CD4-positive, alpha-beta T cell treated with Interleukin-12 subunit alpha and Interleukin-12 subunit beta, for 1 hour (primary cell): ENCODE measurements around the gene DHRS7B.
A peak's percentile ranks its signal among the peaks of the same experiment; 100 is the strongest.
"Not testable (repeated sequence)": the region's sequence is repeated elsewhere in the genome, so short reads cannot be mapped to it uniquely, and the experiment has no call there.

Experiments
- DNase-seq: peaks from one replicate; pipeline ENCODE4 v3.0.0-alpha.2; 2020

Gene DHRS7B, protein sequence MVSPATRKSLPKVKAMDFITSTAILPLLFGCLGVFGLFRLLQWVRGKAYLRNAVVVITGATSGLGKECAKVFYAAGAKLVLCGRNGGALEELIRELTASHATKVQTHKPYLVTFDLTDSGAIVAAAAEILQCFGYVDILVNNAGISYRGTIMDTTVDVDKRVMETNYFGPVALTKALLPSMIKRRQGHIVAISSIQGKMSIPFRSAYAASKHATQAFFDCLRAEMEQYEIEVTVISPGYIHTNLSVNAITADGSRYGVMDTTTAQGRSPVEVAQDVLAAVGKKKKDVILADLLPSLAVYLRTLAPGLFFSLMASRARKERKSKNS

DNA sequence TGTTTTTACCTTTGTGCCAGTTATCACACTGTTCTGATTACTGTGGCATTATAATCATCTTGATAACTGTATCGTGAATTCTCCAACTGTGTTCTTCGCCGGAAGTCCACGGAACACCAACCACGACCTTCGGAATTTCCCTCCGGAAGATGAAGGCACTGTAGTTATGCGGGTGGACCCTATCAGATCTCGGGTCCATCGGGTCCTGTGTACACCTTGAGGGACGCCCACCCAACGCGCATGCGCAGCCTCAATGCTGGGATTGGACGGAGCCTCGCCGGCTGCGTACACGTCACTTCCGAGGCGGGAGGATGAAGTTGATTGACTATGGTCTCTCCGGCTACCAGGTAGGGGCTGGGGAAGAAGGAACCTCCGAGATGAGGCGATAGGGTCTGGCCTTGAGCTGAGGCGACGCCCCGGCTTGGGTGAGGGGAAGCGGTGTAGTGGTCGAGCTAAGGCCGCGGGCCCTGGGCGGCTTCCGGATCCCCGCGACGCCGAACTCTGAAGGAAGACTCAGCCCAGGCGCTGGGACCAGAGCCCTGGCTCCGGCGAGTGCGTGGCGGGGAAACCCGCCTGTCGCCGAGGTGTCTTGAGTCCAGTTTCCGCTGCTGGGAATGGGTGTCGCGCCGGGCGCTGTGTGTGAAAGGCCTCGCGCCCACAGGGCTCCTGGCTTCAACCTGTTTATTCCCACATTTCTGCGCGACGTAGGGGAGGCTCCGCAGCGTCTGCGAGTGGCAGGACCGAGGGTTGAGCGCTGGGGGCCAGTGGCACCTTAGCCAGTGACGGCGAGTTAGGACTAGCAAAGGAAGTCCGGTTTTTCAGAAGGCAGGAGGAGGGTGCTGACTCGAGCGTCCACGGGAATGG is at the start of gene DHRS7B:
TSS of gene DHRS7B (plus strand) at position 320 of the 864 bp plus-strand sequence. CDS start at position 328, 8 bp downstream.
- peak; percentile 98 for DNase-seq

DNA sequence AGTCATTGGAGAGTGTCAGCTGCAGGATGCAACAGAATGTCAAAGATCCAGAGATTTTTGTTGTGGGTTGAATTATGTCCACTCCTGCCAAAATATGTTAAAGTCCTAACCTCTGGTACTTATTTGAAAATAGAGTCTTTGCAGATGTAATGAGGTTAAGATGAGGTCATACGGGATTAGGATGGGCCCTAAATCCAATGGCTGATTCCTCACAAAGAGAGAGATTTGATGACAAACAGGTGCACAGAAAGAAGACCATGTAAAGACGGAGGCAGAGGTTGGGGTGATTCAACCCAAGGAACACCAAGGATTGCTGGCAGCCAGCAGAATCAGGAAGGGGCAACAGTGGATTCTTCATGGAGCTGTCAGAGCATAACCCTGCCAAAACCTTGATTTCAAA is 49.5 kb upstream of the DHRS7B start:
- no peak for DNase-seq

- DNase-seq: no peak
Observed at GRCh38 chr17:21078016-21078780, 48.6 kb upstream of the DHRS7B start.

GRCh38 chr17:21079196-21079595 is 47.6 kb upstream of the DHRS7B start:
- DNase-seq: no peak

- no peak for DNase-seq
Observed at GRCh38 chr17:21082001-21082436, 44.7 kb upstream of the DHRS7B start.

DNA sequence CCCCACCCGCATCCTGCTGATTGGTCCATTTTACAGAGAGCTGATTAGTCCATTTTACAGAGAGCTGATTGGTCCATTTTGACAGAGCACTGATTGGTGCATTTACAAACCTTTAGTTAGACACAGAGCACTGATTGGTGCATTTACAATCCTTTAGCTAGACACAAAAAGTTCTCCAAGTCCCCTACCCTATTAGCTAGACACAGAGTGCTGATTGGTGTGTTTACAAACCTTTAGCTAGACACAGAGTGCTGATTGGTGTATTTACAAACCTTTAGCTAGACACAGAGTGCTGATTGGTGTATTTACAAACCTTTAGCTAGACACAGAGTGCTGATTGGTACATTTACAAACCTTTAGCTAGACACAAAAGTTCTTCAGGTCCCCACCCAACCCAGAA is 41.5 kb upstream of the DHRS7B start:
- DNase-seq: not testable (repeated sequence)

GRCh38 chr17:21085707-21086106 is 41.1 kb upstream of the DHRS7B start:
- DNase-seq: no peak

GRCh38 chr17:21089145-21089544 is 37.6 kb upstream of the DHRS7B start:
- DNase-seq: no peak

DNA sequence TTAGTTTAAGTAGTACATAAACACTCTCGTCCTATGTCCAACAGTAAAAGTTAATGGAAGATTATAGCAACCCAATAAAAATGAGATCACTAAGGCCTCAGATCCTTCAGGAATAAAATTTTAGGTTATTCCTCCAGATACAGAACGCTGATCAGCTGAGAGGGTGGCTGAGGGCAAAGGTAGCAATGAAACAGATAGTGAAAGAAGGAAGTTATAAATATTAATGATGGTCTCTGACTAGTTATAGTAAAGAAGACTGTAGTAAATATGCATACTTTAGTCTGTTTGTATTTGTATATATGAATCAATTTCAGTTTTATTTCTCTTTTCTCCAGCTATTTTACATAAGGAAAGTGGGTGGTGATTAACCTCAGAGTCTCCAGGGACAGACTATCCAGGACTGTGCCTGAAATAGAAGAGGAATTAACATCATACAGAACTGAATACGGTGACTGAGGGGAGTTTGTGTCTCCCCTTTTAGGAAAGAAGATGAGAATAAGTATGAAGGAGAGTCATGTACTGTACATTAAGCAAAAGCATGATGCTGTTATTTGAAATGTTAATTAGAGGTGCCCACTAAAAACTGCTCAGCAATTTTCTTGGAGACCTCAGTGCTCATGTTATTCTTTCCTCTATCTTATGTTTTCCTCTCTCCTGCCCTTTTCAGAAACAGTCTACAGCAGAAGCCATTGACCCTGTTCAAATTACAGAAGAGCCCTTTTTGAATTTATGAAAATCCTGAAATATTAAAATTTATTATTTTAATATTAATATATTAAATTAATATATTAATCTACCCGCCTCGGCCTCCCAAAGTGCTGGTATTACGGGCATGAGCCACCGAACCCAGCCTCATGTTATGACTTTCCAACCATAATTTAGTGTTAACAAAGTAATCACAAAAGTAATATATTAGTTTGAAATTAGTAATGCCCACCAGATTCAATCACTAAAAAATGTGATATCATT is 36.5 kb upstream of the DHRS7B start:
- no peak for DNase-seq

DNA sequence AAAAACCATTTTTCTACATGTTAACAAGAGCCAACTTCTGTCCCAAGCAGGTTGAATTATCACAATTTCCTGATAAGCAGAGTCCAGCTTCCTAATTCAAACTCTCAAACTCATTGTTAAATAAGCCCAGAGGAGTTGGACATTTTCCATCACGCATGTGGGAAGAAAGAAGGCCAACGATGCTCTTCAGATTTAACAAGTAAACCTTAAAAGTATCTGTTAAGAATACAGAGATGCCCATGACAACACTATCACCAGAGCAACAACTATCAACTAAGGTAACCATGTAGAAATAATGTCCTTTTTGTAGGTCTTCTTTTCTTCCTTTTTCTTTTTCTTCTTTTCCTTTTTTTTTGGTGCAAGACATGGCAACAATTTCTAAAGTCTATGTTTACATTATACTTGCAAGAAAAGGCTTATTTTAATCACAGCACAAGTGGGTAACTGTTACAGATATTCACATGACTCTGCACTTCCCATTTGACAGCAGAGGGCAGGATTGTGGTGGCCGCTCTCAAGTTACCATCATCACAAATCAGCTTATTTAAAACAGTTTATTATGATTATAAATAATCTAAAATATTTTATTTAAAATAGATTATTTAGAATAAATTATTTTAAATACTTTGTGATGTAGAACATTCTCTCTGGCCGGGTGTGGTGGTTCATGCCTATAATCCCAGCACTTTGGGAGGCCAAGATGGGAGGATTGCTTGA is 35.7 kb upstream of the DHRS7B start:
- DNase-seq: no peak

- no peak for DNase-seq
Observed at GRCh38 chr17:21094298-21094704, 32.5 kb upstream of the DHRS7B start.

DNA sequence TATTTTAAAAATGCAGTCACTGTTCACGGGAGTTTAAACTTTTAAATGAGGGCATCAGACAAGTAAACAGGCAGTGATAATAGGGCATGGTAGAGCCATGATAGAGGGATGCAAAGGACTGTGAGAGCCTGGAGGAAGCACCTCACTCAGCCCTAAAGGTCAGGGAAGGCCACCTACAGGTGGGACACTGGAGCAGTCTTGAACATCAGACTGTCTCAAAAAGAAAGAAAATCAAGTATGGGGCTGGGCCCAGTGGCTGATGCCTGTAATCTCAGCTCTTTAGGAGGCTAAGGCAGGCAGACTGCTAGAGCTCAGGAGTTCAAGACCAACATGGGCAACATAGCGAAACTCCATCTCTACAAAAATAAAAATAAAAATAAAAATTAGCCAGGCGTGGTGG is 31.0 kb upstream of the DHRS7B start:
- DNase-seq: no peak

- DNase-seq: no peak
Observed at GRCh38 chr17:21096874-21097273, 29.9 kb upstream of the DHRS7B start.

DNA sequence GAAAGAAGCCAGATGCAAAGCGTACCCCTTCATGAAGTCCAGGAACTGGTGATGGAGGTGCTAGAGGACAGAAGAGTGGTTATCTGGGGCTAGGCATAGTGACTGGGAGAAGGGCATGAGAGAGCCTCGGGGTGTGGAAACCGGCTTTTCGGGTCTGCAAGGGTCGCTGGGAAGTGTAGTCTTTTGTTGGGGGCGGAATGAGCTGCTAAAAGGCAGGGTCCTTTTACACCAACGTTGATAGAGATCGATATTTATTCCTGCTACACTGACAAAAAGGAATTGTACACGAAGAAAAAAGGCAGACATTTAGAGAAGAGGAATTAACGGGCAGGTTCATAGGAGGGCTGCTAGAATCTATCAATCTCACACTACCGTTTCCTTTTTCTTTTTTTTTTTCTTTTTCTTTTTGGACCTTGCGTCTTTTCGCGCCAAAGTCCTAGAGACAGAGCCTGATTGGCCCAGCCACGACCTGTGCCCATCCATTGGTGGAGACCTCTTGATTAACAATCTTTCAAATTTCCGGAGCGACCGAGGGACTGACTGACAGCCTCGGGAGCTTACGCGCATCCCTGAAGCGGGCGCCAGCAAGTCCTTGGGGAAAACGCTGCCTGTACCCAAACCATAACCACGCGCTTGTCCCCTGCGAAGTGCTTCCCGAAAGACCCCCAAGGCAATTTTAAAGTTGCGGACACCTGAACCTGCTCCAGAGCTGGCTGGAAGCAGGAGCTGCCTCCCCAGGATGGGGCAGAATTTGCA is 27.7 kb upstream of the DHRS7B start:
- DNase-seq: peak; percentile 70

GRCh38 chr17:21100636-21101035 is 26.1 kb upstream of the DHRS7B start:
- DNase-seq: no peak

DNA sequence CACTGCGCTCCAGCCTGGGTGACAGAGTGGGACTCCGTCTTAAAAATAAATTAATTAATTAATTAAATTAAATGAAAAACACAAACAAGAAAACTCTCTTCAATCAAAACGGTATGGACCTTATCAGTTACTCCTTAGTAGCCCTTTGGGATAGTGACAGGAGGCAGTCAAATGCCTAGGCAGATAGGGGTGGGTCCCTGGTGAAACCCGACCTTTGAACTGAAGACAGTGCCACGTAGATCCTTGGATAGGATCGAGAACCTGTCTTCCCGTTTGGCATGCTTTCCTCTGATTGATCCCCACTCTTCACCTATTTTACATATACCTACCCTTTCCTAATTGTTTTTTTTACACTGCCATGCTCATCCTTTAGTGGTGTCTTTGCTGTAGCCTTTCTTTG is 22.2 kb upstream of the DHRS7B start:
- DNase-seq: no peak

- no peak for DNase-seq
Observed at GRCh38 chr17:21105064-21105894, 21.5 kb upstream of the DHRS7B start.

DNA sequence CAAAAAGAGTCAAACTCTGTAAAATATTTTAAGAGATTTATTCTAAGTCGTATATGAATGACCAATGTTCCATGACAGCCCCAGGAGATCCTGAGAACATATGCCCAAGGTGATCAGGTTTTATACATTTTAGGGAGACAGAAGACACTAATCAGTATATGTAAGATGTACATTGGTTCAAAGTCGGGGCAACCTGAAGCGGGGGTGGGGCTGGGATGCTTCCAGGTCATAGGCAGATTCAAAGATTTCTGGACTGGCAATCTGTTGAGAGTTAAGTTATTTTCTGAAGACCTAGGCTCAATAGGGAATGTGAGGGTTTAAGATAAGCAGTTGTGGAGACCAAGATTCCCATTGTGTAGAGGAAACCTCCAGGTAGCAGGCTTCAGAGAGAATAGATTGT is 20.4 kb upstream of the DHRS7B start:
- DNase-seq: no peak

- not testable (repeated sequence) for DNase-seq
Observed at GRCh38 chr17:21107067-21107650, 19.6 kb upstream of the DHRS7B start.
